Measurements from ENCODE around the gene PIP4K2C. TPM values are rescaled to one million over a fixed set of nuclear protein-coding genes. Genes with fewer than 3 reads are reported as not detected.
"Not testable (repeated sequence)": the region's sequence is repeated elsewhere in the genome, so short reads cannot be mapped to it uniquely, and the experiment has no call there.

The PIP4K2C gene
- total and polyA plus RNA-seq, 2 of the 4 experiments (the other 2 are of a cell fraction), result 12.5 to 23.1 TPM

- H4K91ac ChIP-seq (ENCODE audit: insufficient read depth, low read depth, low read length); H4K8ac ChIP-seq (ENCODE audit: low read depth in 2 of 2, low read length in 2 of 2); H3K23ac ChIP-seq (ENCODE audit: low read depth, low read length); BruUV-seq (replicated peaks); H2BK5ac ChIP-seq (ENCODE audit: low read depth, low read length, poor library complexity, severe bottlenecking); intact Hi-C loops (cut with micrococcal nuclease); H2AFZ ChIP-seq (replicated peaks; ENCODE audit: low read length, poor library complexity); H2AK9ac ChIP-seq (replicated peaks; ENCODE audit: low read depth, low read length, poor library complexity); H3K79me1 ChIP-seq (ENCODE audit: low read depth in 1 of 2, low read length in 2 of 2); H3K18ac ChIP-seq (ENCODE audit: low read depth, low read length); POLR2A ChIA-PET (ENCODE audit: unreplicated experiment); H3K56ac ChIP-seq (ENCODE audit: extremely low read depth, insufficient read depth, low read length); CTCF ChIA-PET; H3K9me3 ChIP-seq (ENCODE audit: control insufficient read depth, insufficient read depth, low read length); H3K4ac ChIP-seq (ENCODE audit: low read depth, low read length); H3K4me3 ChIP-seq (ENCODE audit: insufficient read depth, low read depth, low read length); dilution Hi-C loops (cut with HindIII; ENCODE audit: low sequenced_read_pairs, unreplicated experiment); in situ Hi-C loops (cut with MboI; ENCODE audit: low sequenced_read_pairs); H3K9ac ChIP-seq (ENCODE audit: low read depth, low read length); H3K36me3 ChIP-seq (ENCODE audit: control insufficient read depth, insufficient read depth, low read length); H3K4me1 ChIP-seq (ENCODE audit: control insufficient read depth, insufficient read depth, low read length); H4K20me1 ChIP-seq (ENCODE audit: insufficient read depth, low read length); H4K5ac ChIP-seq (ENCODE audit: low read depth, low read length); H3K14ac ChIP-seq (replicated peaks; ENCODE audit: low read depth, low read length); H3K27me3 ChIP-seq (ENCODE audit: control insufficient read depth, insufficient read depth, low read length); H2BK20ac ChIP-seq (ENCODE audit: low read depth, low read length); H3K27ac ChIP-seq (ENCODE audit: insufficient read depth, low read length); H2BK15ac ChIP-seq (ENCODE audit: low read depth, low read length); DNase-seq; H2BK120ac ChIP-seq (ENCODE audit: low read depth, low read length); H3K4me2 ChIP-seq (ENCODE audit: low read depth, low read length); H3K9me1 ChIP-seq (ENCODE audit: insufficient read depth, low read length); ATAC-seq (ENCODE audit: low read depth); H2AK5ac ChIP-seq (ENCODE audit: low read depth, low read length): not testable (repeated sequence)
- WGBS, 2 experiments (ENCODE audit: extremely low coverage in 2 of 2, insufficient read length in 1 of 2), result no CpG with 5 or more reads among the region's 13 CpGs
Measured at GRCh38 chr12:57645990-57646658, 55.1 kb downstream of the PIP4K2C start.

- H3K9me3 ChIP-seq (ENCODE audit: control insufficient read depth, insufficient read depth, low read length); H3K27me3 ChIP-seq (ENCODE audit: control insufficient read depth, insufficient read depth, low read length); H2BK120ac ChIP-seq (ENCODE audit: low read depth, low read length); H4K8ac ChIP-seq (ENCODE audit: low read depth in 2 of 2, low read length in 2 of 2); H3K27ac ChIP-seq (ENCODE audit: insufficient read depth, low read length); H2BK5ac ChIP-seq (ENCODE audit: low read depth, low read length, poor library complexity, severe bottlenecking); H4K5ac ChIP-seq (ENCODE audit: low read depth, low read length); ATAC-seq (ENCODE audit: low read depth); H3K4me2 ChIP-seq (ENCODE audit: low read depth, low read length); CTCF ChIA-PET; intact Hi-C loops (cut with micrococcal nuclease); H3K56ac ChIP-seq (ENCODE audit: extremely low read depth, insufficient read depth, low read length); H3K14ac ChIP-seq (replicated peaks; ENCODE audit: low read depth, low read length); H3K18ac ChIP-seq (ENCODE audit: low read depth, low read length); H3K36me3 ChIP-seq (ENCODE audit: control insufficient read depth, insufficient read depth, low read length); in situ Hi-C loops (cut with MboI; ENCODE audit: low sequenced_read_pairs); H2AK9ac ChIP-seq (replicated peaks; ENCODE audit: low read depth, low read length, poor library complexity); POLR2A ChIA-PET (ENCODE audit: unreplicated experiment); H2BK15ac ChIP-seq (ENCODE audit: low read depth, low read length); H2AFZ ChIP-seq (replicated peaks; ENCODE audit: low read length, poor library complexity); H3K9ac ChIP-seq (ENCODE audit: low read depth, low read length); H4K91ac ChIP-seq (ENCODE audit: insufficient read depth, low read depth, low read length); H4K20me1 ChIP-seq (ENCODE audit: insufficient read depth, low read length); H3K23ac ChIP-seq (ENCODE audit: low read depth, low read length); DNase-seq; H2AK5ac ChIP-seq (ENCODE audit: low read depth, low read length); BruUV-seq (replicated peaks); H3K4me1 ChIP-seq (ENCODE audit: control insufficient read depth, insufficient read depth, low read length); H3K4me3 ChIP-seq (ENCODE audit: insufficient read depth, low read depth, low read length); dilution Hi-C loops (cut with HindIII; ENCODE audit: low sequenced_read_pairs, unreplicated experiment); H3K4ac ChIP-seq (ENCODE audit: low read depth, low read length); H3K9me1 ChIP-seq (ENCODE audit: insufficient read depth, low read length); H3K79me1 ChIP-seq (ENCODE audit: low read depth in 1 of 2, low read length in 2 of 2); H2BK20ac ChIP-seq (ENCODE audit: low read depth, low read length): not testable (repeated sequence)
- no CpG with 5 or more reads among the region's 15 CpGs for WGBS, 2 experiments (ENCODE audit: extremely low coverage in 2 of 2, insufficient read length in 1 of 2)
Measured at GRCh38 chr12:57646659-57647049, 55.7 kb downstream of the PIP4K2C start.

Measured in IMR-90 (cell line).